GM19193 (cell line): ENCODE measurements around the gene DIAPH3.

ENCODE experiments used
- POLR2A ChIP-seq: IDR thresholded peaks from 4 replicates; pipeline ENCODE4 v1.6.1; 2011; ENCODE audit not compliant: insufficient read depth, insufficient read length; ENCODE audit errors: extremely low read depth

Gene DIAPH3

DNA sequence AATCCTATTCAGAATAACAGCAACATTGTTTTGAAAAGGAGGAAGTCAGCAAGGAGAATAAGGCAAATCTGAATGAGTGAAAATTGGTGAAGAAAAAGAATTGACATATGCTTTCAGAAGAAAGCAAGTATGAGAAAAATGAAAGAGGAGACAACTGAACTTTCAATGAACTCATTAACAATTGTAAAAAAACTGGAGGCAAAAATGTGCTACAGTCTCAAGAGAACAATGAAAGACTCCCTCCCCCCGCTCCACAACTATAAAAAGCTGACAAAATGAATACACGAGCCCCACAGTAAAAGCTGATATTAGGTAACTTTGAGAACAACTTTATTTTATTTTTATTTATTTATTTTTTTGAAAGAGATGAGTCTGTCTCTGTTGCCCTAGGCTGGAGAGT is 373.1 kb downstream of the DIAPH3 start:
- TF ChIP-seq POLR2A, result no peak

DNA sequence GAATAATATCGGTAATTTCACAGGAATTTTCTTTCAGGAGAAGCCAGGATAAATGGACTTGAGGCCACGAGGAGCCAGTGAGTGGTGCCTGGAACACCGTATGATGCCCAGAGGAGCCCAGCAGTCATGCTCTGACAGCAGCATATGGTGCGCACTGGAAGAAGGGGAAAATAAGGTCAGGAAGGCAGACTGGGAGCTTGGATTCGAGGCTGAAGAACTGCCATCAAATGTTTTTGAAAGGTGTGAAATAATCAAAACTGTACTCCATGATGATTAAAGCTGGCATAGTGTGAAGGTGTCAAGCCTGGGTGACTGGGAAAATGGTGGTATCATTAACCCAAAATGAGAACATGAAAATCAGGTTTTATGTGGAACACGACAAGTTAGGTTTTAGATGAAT is 374.2 kb downstream of the DIAPH3 start:
- TF ChIP-seq POLR2A, result no peak

DNA sequence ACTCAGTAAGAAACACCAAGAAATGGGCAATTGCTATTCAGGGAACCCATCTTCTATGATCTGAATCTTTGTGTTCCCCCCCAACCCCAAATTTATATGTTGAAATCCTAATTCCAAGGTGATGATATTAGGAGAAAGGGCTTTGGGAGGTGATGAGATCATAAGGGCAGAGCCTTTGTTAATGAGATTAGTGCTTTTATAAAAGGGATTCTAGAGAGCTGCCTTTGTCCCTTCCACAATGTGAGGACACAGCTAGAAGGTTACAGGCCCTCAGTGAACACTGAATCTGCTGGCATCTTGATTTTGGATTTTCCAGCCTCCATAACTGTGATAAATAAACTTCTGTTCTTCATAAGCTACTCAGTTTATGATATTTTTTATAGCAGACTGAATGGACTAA is 376.0 kb downstream of the DIAPH3 start:
- no peak for TF ChIP-seq POLR2A

DNA sequence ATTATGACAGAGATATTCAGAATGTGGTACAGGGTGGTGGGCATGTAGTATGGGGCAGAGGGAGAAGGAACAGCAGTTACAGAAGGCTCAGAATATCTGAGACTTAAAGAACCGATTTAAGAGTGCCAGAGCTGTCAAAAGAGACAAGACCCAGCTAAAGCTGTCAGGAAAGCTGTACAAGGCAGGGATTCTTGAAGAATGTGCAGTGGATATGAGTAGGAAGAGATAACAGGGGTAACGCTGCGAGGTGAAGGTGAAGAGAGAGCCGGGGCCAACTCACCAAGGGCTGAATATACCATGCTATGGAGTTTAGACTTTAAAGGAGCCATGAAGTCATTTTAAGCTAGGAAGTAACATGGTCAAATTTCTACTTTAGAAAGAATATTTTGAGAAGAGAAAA is 381.0 kb downstream of the DIAPH3 start:
- TF ChIP-seq POLR2A, result no peak

DNA sequence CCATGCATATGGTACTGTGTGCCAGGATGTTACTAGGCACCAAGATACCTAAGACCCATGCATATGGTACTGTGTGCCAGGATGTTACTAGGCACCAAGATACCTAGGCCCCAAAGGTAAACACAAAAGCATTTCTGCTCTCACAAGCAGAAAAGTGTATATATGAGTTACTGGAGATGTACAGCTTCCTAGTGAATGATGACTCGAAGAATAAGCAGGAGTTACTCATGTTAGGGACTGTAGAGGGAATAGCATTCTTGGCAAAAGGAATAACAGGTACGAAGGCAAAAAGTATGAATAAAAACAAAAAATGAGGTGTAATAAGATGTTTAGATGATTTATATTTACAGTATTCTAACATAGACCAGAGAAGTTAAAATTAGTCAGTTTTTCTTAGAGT is 383.7 kb downstream of the DIAPH3 start:
- TF ChIP-seq POLR2A, result no peak

DNA sequence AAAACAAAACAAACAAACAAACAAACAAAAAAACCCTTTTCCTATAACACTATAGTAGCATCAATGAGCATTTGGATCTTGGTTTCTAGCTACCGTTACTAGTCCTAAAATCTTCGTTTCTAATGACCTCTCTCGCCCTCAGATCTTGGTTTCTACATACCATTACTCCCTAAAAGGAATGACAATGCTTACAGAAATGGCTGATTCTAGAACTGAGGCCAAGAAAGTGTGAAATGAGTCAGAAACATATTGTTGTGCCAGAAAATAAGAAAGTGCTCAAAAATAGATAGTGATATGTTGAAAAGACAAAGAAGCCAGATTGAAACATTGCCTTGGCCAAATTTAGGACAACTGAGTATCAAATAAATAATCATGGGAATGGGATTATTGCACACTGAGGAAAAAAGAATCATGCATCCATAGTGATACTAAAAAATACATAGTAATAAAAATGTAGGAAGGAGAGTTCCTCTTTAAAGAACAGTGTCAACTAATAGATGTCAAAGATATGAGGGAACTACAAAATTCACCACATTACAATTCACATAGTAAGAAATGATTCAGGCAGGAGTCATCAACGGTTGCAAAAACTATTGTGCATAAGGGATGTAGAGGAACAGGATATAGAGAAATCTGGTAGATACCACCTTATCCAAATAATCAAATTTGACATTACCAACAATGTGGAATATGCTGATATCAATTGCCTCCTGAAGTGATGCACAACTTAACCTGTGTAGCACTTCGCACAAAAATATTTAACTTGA is 386.6 kb downstream of the DIAPH3 start:
- TF ChIP-seq POLR2A, result no peak

DNA sequence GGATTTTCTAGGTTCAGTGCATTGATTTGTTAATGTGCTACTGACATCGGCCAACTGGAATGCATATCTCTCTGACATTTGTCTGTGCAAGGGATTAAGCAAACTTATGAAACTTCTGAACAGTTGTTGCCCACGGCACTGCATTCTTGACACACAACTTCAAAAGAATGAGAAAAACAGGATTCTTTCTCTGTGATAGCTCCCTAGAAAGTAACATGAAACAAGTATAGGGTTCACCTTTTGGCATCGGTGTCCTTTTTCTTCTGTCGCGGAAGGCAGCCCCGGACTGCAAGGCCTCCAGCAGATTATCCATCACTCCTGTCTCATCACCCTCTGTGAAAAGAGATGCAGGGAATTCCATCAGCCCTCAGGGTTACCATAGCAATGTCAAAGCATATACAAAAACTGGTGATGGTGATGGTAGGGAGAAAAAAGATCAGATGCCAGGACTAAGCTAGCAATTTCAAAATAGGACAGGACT is 389.2 kb downstream of the DIAPH3 start:
- TF ChIP-seq POLR2A, result no peak

DNA sequence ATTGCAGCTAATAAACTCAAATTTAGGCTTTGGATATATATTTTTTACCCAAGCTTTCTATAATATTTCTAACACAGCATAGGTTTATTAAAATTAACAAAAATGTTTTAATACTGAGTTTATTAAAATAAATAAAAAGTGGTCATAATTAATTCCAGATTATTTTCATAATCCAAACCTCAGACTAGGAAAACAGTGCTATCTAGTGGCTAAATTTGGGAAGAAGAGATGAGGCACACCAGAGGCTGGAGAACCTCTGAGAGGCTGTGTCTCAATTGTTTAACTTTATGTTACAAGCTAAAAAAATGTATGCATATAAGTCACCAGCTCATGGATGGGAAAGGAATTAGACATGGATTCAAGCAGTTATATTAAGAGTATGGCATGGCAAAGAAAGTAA is 392.5 kb downstream of the DIAPH3 start:
- no peak for TF ChIP-seq POLR2A

DNA sequence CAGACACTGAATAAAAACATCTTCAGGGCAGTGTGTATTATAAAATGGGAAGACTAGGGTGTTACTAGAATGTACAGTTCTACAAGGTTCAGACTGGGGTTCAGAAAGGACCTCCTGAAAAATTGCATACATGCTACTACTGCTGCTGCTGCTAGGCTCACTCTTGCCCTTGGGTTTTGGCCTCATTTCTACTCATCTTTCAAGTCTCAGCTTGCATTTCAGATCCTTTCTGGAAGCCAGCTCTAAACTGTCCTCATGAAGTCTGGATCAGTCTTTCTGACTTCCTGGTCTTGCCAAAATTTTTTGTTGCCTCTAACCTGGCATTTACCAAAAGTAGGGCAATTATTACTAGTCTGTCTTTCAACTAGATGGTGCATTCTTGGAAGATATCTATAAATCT is 393.3 kb downstream of the DIAPH3 start:
- no peak for TF ChIP-seq POLR2A

DNA sequence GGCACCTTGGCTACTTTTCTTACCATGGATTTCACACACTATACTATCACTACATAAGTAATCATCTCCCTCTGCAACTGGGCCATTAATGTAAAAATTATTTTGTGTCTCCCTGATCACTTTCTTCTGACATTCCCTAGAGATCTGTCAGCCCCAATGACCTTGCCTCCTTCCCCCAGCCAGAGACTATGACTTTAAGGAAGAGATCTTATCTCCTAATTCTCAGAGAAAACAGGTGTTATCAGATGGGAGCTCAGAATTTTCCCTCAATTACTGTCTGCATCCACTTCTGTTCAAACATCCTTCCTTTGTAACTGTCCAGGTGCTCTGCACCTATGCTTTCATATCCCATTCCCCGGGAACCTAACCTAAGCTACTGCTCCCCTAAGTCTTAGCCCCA is 397.5 kb downstream of the DIAPH3 start:
- TF ChIP-seq POLR2A, result no peak

DNA sequence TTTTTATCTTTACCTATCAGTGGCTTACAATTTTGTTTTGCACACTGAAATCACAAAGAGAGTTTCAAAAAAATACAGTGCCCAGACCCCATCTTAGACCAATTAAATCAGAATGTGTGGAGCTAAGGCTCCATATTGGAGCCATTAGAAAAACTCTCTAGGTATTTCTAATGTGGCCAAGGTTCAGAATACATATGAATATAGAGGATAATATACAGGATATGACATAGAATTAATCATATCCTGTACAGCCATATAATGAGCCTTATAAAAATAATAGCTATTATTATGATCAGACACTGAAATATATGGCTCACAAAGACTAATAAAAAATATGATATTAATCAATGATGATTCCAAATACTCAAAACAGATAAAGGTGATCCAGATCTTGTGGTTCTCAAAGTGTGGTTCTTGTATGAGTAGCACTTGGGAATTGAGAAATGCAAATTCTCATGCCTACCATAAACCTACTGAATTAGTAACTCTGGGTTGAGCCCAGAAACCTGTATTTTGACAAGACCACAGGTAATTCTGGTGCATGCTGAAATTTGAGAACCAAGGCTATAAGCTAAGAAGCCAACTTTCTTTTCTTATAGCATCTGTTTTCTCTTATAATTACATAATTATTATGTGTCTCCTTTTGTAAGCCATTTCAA is 408.0 kb downstream of the DIAPH3 start:
- TF ChIP-seq POLR2A, result no peak

DNA sequence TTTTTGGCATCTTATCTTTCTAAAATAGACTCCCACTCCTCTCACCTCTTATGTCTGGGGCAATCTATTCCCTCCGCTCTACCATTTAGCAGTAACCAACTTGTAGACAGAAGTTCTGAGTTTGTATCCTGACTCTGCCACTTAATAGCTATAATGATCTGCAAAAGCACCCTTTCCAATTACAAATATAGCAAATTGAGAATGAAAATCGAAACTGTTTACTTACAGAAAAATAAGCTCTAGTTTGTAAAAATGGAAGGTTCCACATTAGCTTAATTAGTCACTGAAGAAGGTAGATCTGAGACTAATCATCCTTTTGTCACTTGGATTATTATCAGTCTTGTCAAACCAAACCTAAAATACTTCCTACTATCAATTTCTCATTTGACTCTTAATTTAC is 409.3 kb downstream of the DIAPH3 start:
- TF ChIP-seq POLR2A, result no peak

DNA sequence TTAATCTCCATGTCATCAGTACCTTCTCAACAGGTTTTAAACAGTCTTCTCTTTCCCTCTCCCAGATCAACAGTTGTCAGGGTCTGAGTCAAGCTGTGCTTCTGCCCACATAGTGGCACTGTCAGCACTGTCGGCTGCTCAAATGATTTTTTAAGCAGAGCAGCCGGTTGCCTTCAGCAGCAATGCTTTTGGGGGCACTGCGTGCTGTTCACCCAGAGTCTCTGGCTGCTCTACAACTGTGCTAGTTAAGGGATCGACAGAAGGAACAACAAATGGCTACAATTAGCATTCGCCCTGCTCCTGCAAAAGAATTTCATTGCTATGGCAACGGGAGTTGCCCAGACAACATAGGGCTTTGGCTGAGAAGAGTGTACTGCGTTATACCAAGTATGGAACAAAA is 412.9 kb downstream of the DIAPH3 start:
- no peak for TF ChIP-seq POLR2A

DNA sequence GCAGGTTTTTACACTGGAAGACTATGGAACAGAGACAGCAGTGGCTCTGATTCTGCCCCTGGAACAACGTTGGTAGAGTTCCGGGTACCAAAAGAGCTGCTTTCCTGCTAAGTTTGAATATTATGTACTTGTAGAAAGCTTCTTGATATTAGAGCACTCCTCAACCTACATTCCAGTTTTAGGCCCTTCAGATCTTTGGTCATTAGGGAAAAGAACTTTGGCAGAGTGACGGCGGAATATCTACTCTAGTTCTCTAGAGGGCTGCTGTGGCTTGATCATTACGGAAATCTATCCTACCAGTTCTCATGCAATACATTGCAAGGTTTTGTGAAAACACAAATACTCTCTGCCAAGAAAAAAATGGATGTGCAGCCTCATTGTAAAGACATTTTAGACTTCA is 415.7 kb downstream of the DIAPH3 start:
- no peak for TF ChIP-seq POLR2A

DNA sequence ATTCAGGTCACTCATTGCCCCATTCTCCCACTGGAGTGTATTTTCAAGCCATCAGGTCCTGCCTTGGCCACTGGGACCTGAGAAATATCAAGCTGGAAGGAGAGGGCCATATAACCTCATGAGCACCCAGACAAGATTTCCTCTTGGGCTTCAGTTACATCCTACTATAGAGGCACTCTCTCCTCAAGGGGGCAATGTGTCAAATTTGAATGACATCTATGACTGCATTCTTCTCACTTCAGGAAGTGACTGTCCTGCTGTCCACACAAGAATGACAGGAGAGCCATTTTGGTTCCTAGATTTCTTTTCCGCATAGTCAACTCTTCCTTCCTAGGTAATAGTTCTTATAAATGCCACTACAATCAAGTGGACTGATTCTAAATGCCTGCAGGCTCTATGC is 416.2 kb downstream of the DIAPH3 start:
- TF ChIP-seq POLR2A, result no peak

DNA sequence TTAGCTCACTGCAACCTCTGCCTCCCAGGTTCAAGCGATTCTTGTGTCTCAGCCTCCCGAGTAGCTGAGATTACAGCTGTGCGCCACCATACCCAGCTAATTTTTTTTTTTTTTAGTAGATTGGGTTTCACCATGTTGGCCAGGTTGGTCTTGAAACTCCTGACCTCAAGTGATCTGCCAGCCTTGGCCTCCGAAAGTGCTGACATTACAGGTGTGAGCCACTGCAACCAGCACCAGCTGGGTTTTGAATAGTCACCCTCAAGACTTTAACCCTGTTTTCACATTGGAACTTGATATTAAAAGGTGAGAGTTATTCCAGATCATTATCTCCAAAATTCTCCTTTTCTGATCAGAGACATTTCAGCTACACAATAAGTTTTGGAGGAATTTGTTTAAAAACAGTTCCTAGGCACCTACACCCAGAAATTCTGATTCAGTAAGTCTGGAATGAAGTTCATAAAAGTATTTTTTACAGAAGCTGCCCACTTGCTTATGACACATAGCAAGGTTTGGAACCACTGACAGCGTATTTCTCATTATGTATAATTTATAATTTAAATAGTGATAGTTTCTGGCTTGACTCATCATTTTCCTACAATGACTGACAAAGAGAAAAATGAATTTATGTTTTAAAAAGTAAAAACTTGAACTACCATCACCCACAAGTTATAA is 417.3 kb downstream of the DIAPH3 start:
- TF ChIP-seq POLR2A, result no peak

DNA sequence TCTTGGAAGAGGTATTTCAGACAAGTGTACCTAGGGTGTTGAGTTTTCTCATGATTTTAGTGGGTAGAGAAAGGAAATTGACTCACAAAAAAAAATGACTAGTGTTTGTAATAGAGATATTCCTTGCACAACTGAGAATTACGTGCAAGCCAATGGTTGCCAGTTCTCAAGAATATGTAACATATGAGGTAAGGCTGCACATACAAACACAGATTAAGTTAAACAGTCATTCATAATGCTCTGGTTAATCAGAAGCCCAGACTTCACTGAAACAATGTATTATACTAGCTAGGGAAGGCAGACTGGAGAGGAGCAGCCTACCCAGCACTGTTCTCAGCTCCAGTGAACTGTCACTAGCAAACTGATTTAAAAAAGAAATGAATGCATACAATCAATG is 418.3 kb downstream of the DIAPH3 start:
- no peak for TF ChIP-seq POLR2A
